ENCODE data around the gene KCTD13.

GRCh38 chr16:29877266-29877961 lies 48.6 kb downstream of the KCTD13 start:
- no peak for TF ChIP-seq POLR2A (IDR thresholded peaks at IDR 0.05)
- no peak for TF ChIP-seq CTCF (IDR thresholded peaks at IDR 0.05)
